ENCODE results near the gene ZNF335. TPM values are rescaled to one million over a fixed set of nuclear protein-coding genes. Genes with fewer than 3 reads are reported as not detected.

ZNF335 gene
- total and polyA plus RNA-seq, 2 donors (not counting 1 experiment from before 2014, with no cell fraction given), result 4.8 to 10.2 TPM

DNA sequence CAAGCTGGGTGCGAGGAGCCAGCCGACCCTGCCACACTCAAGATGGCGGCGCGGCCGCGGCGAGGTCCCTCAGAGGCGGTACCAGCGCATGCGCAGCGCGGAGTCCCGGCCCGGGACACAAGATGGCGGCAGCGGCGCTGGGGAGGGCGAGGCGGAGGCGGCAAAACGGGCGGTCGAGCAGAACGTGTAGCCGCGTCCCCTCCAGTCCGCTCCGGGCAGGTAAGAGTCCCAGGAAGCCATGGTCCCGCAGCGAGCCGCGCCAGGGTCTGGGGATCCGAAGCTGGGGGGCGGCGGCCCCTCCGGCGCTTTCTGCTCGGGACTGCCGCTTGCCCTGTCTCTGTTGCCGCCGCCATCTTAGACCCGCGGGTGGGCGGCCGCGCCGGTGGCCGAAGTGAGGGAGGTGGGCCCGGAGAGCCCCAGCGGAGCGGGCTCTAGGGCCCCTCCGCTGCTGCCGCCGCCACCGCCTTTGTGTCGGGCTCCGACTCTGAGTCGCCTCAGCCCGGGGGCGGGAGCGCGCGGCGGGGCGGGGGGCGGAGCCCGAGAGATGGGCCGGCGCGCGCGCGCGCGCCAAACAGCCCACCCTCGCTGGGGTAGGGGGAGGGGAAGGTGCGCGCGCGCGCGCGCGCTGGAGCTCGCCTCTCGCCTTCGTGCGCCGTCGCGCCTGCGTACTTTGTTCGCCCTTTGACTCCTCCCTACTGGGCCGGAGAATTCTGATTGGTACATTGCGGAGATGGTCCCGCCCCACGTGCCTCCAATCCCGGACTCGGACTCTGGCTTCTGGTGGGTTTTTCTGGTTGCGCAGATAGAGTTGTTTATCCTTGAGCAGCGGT lies 37.2 kb downstream of the ZNF335 start, which contains the start of gene PCIF1:
Gene PCIF1 (plus strand): TSS at position 98 of the 830 bp plus-strand sequence. CDS start 4,317 bp downstream, outside the sequence.
- TF ChIP-seq, protein P1, sequence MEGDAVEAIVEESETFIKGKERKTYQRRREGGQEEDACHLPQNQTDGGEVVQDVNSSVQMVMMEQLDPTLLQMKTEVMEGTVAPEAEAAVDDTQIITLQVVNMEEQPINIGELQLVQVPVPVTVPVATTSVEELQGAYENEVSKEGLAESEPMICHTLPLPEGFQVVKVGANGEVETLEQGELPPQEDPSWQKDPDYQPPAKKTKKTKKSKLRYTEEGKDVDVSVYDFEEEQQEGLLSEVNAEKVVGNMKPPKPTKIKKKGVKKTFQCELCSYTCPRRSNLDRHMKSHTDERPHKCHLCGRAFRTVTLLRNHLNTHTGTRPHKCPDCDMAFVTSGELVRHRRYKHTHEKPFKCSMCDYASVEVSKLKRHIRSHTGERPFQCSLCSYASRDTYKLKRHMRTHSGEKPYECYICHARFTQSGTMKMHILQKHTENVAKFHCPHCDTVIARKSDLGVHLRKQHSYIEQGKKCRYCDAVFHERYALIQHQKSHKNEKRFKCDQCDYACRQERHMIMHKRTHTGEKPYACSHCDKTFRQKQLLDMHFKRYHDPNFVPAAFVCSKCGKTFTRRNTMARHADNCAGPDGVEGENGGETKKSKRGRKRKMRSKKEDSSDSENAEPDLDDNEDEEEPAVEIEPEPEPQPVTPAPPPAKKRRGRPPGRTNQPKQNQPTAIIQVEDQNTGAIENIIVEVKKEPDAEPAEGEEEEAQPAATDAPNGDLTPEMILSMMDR (conservative IDR thresholded peaks at IDR 0.05 in 1 of 2, IDR thresholded peaks at IDR 0.05 in 1 of 2; ENCODE audit: low read depth in 1 of 2, low read length in 2 of 2), result no peak
- TF ChIP-seq EZH2 (IDR thresholded peaks at IDR 0.05; ENCODE audit: low read length, missing control alignments), result no peak
- Histone ChIP-seq H3K9ac (ENCODE audit: insufficient read depth, low read length) (peak within 1 kb of the TSS; percentile 100), H3K27ac (ENCODE audit: insufficient read depth, low read length) (peak within 1 kb of the TSS; percentile 99), H3K27me3 (ENCODE audit: control insufficient read depth, insufficient read depth, low read length) (no peaks in the 10 kb centered on the region), H3K79me2 (ENCODE audit: control insufficient read depth, insufficient read depth, low read length) (peaks cover 27% of the 10 kb centered on the region), H3K4me2 (ENCODE audit: extremely low read depth, insufficient read depth, low read length) (peak within 1 kb of the TSS; percentile 96), H3K4me3 (replicated peaks in 1 of 4; ENCODE audit: control extremely low read depth in 1 of 4, insufficient read depth in 1 of 4, low read depth in 3 of 4, low read length in 4 of 4) (peak within 1 kb of the TSS; percentile 90 to 99 (median 95)), H3K36me3 (ENCODE audit: control insufficient read depth, insufficient read depth, low read length) (peaks cover 15% of the 10 kb centered on the region), H2AFZ (ENCODE audit: low read length) (peak within 1 kb of the TSS; percentile 73), H3K4me1 (ENCODE audit: control insufficient read depth, extremely low read depth, insufficient read depth, low read length) (peaks cover 6% of the 10 kb centered on the region), H3K9me3 (ENCODE audit: control insufficient read depth, insufficient read depth, low read depth, low read length) (no peaks in the 10 kb centered on the region), H4K20me1 (ENCODE audit: control insufficient read depth, extremely low read depth, insufficient read depth, low read length) (no peaks in the 10 kb centered on the region)
- peak; percentile 94 to 97 for DNase-seq (ENCODE audit: low read depth in 2 of 2)

GRCh38 chr20:45934046-45934585 lies 37.9 kb downstream of the ZNF335 start:
- DNase-seq (ENCODE audit: low read depth in 2 of 2), result peak; percentile 51 to 52
- H2AFZ ChIP-seq (ENCODE audit: low read length), result peak overlapping the region; percentile 66

More at GRCh38 chr20:45934046-45934585, 37.9 kb downstream of the ZNF335 start:
- H4K20me1 ChIP-seq (ENCODE audit: control insufficient read depth, extremely low read depth, insufficient read depth, low read length), result no peaks in the 10 kb centered on the region
- H3K36me3 ChIP-seq (ENCODE audit: control insufficient read depth, insufficient read depth, low read length), result peaks cover 11% of the 10 kb centered on the region
- peaks cover 6% of the 10 kb centered on the region for H3K4me1 ChIP-seq (ENCODE audit: control insufficient read depth, extremely low read depth, insufficient read depth, low read length)
- peak overlapping the region; percentile 99 for H3K27ac ChIP-seq (ENCODE audit: insufficient read depth, low read length)
- TF ChIP-seq, protein P1 (conservative IDR thresholded peaks at IDR 0.05 in 1 of 2, IDR thresholded peaks at IDR 0.05 in 1 of 2; ENCODE audit: low read depth in 1 of 2, low read length in 2 of 2), result no peak
- no peak for TF ChIP-seq EZH2 (IDR thresholded peaks at IDR 0.05; ENCODE audit: low read length, missing control alignments)
- H3K79me2 ChIP-seq (ENCODE audit: control insufficient read depth, insufficient read depth, low read length), result peaks cover 27% of the 10 kb centered on the region
- H3K4me2 ChIP-seq (ENCODE audit: extremely low read depth, insufficient read depth, low read length), result peak overlapping the region; percentile 89
- H3K27me3 ChIP-seq (ENCODE audit: control insufficient read depth, insufficient read depth, low read length), result no peaks in the 10 kb centered on the region
- peak overlapping the region; percentile 100 for H3K9ac ChIP-seq (ENCODE audit: insufficient read depth, low read length)
- H3K4me3 ChIP-seq (replicated peaks in 1 of 4; ENCODE audit: control extremely low read depth in 1 of 4, insufficient read depth in 1 of 4, low read depth in 3 of 4, low read length in 4 of 4), result peak overlapping the region; percentile 90 to 99 (median 95)
- H3K9me3 ChIP-seq (ENCODE audit: control insufficient read depth, insufficient read depth, low read depth, low read length), result no peaks in the 10 kb centered on the region

Data from fibroblast of lung (primary cell).